Activated CD4-positive, alpha-beta T cell treated with anti-CD3 and anti-CD28 coated beads for 1 hour (primary cell): ENCODE data around the gene CBLL1.
A peak's percentile ranks its signal among the peaks of the same experiment; 100 is the strongest.

Experiments used
- DNase-seq: peaks from one replicate; pipeline ENCODE4 v3.0.0-alpha.2; 2020

The CBLL1 gene

GRCh38 chr7:107743567-107744344, at the start of gene CBLL1:
Gene CBLL1 (plus strand): TSS chr7:107744142. CDS start chr7:107744164, 22 bp downstream.
- DNase-seq, result peak; percentile 97

- no peak for DNase-seq
These were observed 49.6 kb upstream of the CBLL1 start for GRCh38 chr7:107694386-107694785.

GRCh38 chr7:107696330-107696946, 47.5 kb upstream of the CBLL1 start:
- DNase-seq, result no peak

GRCh38 chr7:107697321-107698049, 46.5 kb upstream of the CBLL1 start:
- no peak for DNase-seq

GRCh38 chr7:107700570-107700969, 43.4 kb upstream of the CBLL1 start:
- no peak for DNase-seq

- DNase-seq, result no peak
These were observed 42.8 kb upstream of the CBLL1 start for GRCh38 chr7:107701191-107701590.

GRCh38 chr7:107703219-107703618, 40.7 kb upstream of the CBLL1 start:
- DNase-seq, result no peak

GRCh38 chr7:107703872-107704271, 40.1 kb upstream of the CBLL1 start:
- DNase-seq, result no peak

- DNase-seq, result no peak
These were observed 35.0 kb upstream of the CBLL1 start for GRCh38 chr7:107708956-107709355.

GRCh38 chr7:107711301-107711700, 32.6 kb upstream of the CBLL1 start:
- DNase-seq, result no peak

- no peak for DNase-seq
These were observed 31.9 kb upstream of the CBLL1 start for GRCh38 chr7:107712025-107712424.

- no peak for DNase-seq
These were observed 31.0 kb upstream of the CBLL1 start for GRCh38 chr7:107712896-107713295.

GRCh38 chr7:107715531-107715930, 28.4 kb upstream of the CBLL1 start:
- DNase-seq, result no peak

GRCh38 chr7:107718456-107719193, 25.3 kb upstream of the CBLL1 start:
- DNase-seq, result no peak

GRCh38 chr7:107721286-107721685, 22.7 kb upstream of the CBLL1 start:
- no peak for DNase-seq

- no peak for DNase-seq
These were observed 20.7 kb upstream of the CBLL1 start for GRCh38 chr7:107723255-107723654.

GRCh38 chr7:107725138-107725740, 18.7 kb upstream of the CBLL1 start:
- no peak for DNase-seq

GRCh38 chr7:107726356-107727130, 17.4 kb upstream of the CBLL1 start:
- no peak for DNase-seq

- DNase-seq, result no peak
These were observed 15.7 kb upstream of the CBLL1 start for GRCh38 chr7:107728276-107728675.

GRCh38 chr7:107742678-107743566, 1.0 kb upstream of the CBLL1 start:
- DNase-seq, result no peak

GRCh38 chr7:107744345-107744750, 406 bp downstream of the CBLL1 start:
- no peak for DNase-seq
